Ammon's horn (tissue), 1 donor: ENCODE data around the gene TIGD6.

ENCODE experiments used
- DNase-seq: peaks from one replicate; pipeline ENCODE4 v3.0.0-alpha.2; 2016; ENCODE audit warnings: low spot score

Gene TIGD6

GRCh38 chr5:150016537-150016936 lies 16.1 kb upstream of the TIGD6 start:
- DNase-seq, result no peak

GRCh38 chr5:150015415-150015814 lies 15.0 kb upstream of the TIGD6 start:
- DNase-seq, result no peak

GRCh38 chr5:150014456-150014855 lies 14.0 kb upstream of the TIGD6 start:
- DNase-seq, result no peak

GRCh38 chr5:150013931-150014330 lies 13.5 kb upstream of the TIGD6 start:
- DNase-seq, result no peak

- DNase-seq, result no peak
Observed at GRCh38 chr5:150009671-150010387, 9.4 kb upstream of the TIGD6 start.

GRCh38 chr5:150007050-150007449 lies 6.6 kb upstream of the TIGD6 start:
- no peak for DNase-seq

- DNase-seq, result no peak
Observed at GRCh38 chr5:150006318-150006717, 5.9 kb upstream of the TIGD6 start.

GRCh38 chr5:150001660-150002486 lies 1.4 kb upstream of the TIGD6 start:
- peak; percentile 49 for DNase-seq

GRCh38 chr5:150000990-150001659 lies 671 bp upstream of the TIGD6 start:
- DNase-seq, result peak; percentile 17

- no peak for DNase-seq
Observed at GRCh38 chr5:149999866-150000255, 593 bp downstream of the TIGD6 start.

- DNase-seq, result no peak
Observed at GRCh38 chr5:149999359-149999758, 1.1 kb downstream of the TIGD6 start.

- no peak for DNase-seq
Observed at GRCh38 chr5:149998281-149998680, 2.2 kb downstream of the TIGD6 start.

- no peak for DNase-seq
Observed at GRCh38 chr5:149996205-149996890, 4.1 kb downstream of the TIGD6 start.

GRCh38 chr5:149995385-149996204 lies 4.9 kb downstream of the TIGD6 start:
- peak; percentile 85 for DNase-seq

GRCh38 chr5:149993471-149993870 lies 7.0 kb downstream of the TIGD6 start:
- no peak for DNase-seq

- peak; percentile 88 for DNase-seq
Observed at GRCh38 chr5:149990518-149991376, 9.7 kb downstream of the TIGD6 start.

GRCh38 chr5:149988126-149988525 lies 12.3 kb downstream of the TIGD6 start:
- no peak for DNase-seq

GRCh38 chr5:149982505-149982904 lies 17.9 kb downstream of the TIGD6 start:
- DNase-seq, result no peak

GRCh38 chr5:149981206-149981605 lies 19.2 kb downstream of the TIGD6 start:
- DNase-seq, result no peak

- DNase-seq, result no peak
Observed at GRCh38 chr5:149979896-149980295, 20.6 kb downstream of the TIGD6 start.
